Endodermal cell (in vitro differentiated cells): ENCODE measurements around the gene FOXE3. TPM values are rescaled to one million over a fixed set of nuclear protein-coding genes. Genes with fewer than 3 reads are reported as not detected.

Source experiments
- DNase-seq: peaks from one replicate; pipeline ENCODE4 v3.0.0-alpha.2; 2017
- H3K27ac ChIP-seq: 2 replicates; pipeline ENCODE4 v1.5.1; 2013; ENCODE audit warnings: mild to moderate bottlenecking, low read depth, low read length, moderate library complexity
- H3K27me3 ChIP-seq: 2 replicates; pipeline ENCODE4 v1.6.1; 2013; ENCODE audit warnings: mild to moderate bottlenecking, low read length, moderate library complexity; ENCODE audit not compliant: insufficient read depth, control insufficient read depth, poor library complexity, severe bottlenecking
- H3K36me3 ChIP-seq: 2 replicates; pipeline ENCODE4 v1.7.0; 2013; ENCODE audit warnings: mild to moderate bottlenecking, low read length, moderate library complexity; ENCODE audit not compliant: control insufficient read depth, insufficient read depth
- H3K4me1 ChIP-seq: one replicate; pipeline ENCODE4 v1.7.0; 2013; ENCODE audit warnings: low read length; ENCODE audit not compliant: control insufficient read depth, insufficient read depth
- H3K4me3 ChIP-seq: 2 replicates; pipeline ENCODE4 v1.5.1; 2013; ENCODE audit warnings: mild to moderate bottlenecking, low read length, moderate library complexity
- H3K9ac ChIP-seq: 2 replicates; pipeline ENCODE4 v1.6.1; 2013; ENCODE audit warnings: mild to moderate bottlenecking, low read length, moderate library complexity; ENCODE audit not compliant: poor library complexity, severe bottlenecking; ENCODE audit errors: extremely low read depth
- H3K9me3 ChIP-seq: 2 replicates; pipeline ENCODE4 v1.6.1; 2013; ENCODE audit warnings: mild to moderate bottlenecking, low read length, moderate library complexity; ENCODE audit not compliant: control insufficient read depth
- H3K27ac Mint-ChIP-seq: 2 replicates; pipeline ENCODE4 v1.8.0; 2020; ENCODE audit warnings: mixed read lengths
- H3K27me3 Mint-ChIP-seq: 2 replicates; pipeline ENCODE4 v1.8.0; 2021; ENCODE audit warnings: mild to moderate bottlenecking, mixed read lengths; ENCODE audit not compliant: insufficient read depth
- H3K36me3 Mint-ChIP-seq: 2 replicates; pipeline ENCODE4 v1.8.0; 2020; ENCODE audit warnings: low read depth, mixed read lengths
- H3K4me1 Mint-ChIP-seq: 2 replicates; pipeline ENCODE4 v1.8.0; 2020; ENCODE audit warnings: mixed read lengths
- H3K4me3 Mint-ChIP-seq: 2 replicates; pipeline ENCODE4 v1.8.0; 2020; ENCODE audit warnings: mild to moderate bottlenecking, moderate library complexity, mixed read lengths
- H3K9me3 Mint-ChIP-seq: 2 replicates; pipeline ENCODE4 v1.8.0; 2020; ENCODE audit warnings: mild to moderate bottlenecking, mixed read lengths
- CTCF ChIP-seq: fragments of 200-600 bp; sonication (generic); conservative IDR thresholded peaks from 2 replicates; pipeline ENCODE4 v1.5.0; 2021; ENCODE audit warnings: antibody characterized with exemption, mild to moderate bottlenecking
- WGBS, 2 experiments: methylation state at CpG; one replicate each; pipeline versions ENCODE4 v1.1.5 to v1.1.7; 2013; ENCODE audit warnings: missing lambda C conversion rate in 2 of 2, mixed read lengths in 1 of 2; ENCODE audit not compliant: insufficient coverage in 1 of 2, insufficient read length in 1 of 2; 5-methylcytosine and 5-hydroxymethylcytosine counted together
- total RNA-seq, 2 donors: library from RNA; stranded (reverse); fragmentation: NEBNext Ultra II Directional in 1 of 2; extraction: Animal tissue kit (Norgen Biotek cat#: 25700) in 1 of 2; gene quantifications; 2 replicates in 1 of 2; 3 replicates in 1 of 2; pipeline ENCODE4 v1.2.1, GENCODE V29; 2021

The FOXE3 gene
- total RNA-seq, 2 donors from 2014 or later = not detected

- no peaks in the 10 kb centered on the region for H3K36me3 ChIP-seq
- peaks cover 41% of the 10 kb centered on the region for H3K27me3 ChIP-seq
- no peak overlapping the region for H3K27ac ChIP-seq
- Mint-ChIP-seq H3K27me3 (peaks cover 68% of the 10 kb centered on the region), H3K4me3 (no peak overlapping the region), H3K36me3 (no peaks in the 10 kb centered on the region), H3K9me3 (no peaks in the 10 kb centered on the region), H3K27ac (no peak overlapping the region), H3K4me1 (peaks cover 9% of the 10 kb centered on the region)
- no peak for TF ChIP-seq CTCF
- no peak overlapping the region for H3K4me3 ChIP-seq
- H3K9ac ChIP-seq = no peak overlapping the region
- H3K9me3 ChIP-seq = no peaks in the 10 kb centered on the region
- DNase-seq = no peak
- no peaks in the 10 kb centered on the region for H3K4me1 ChIP-seq
Observed at GRCh38 chr1:47460456-47460855, 44.4 kb downstream of the FOXE3 start.

- Mint-ChIP-seq H3K36me3 (no peaks in the 10 kb centered on the region), H3K4me1 (no peaks in the 10 kb centered on the region), H3K27ac (no peak overlapping the region), H3K9me3 (no peaks in the 10 kb centered on the region), H3K27me3 (peaks cover 48% of the 10 kb centered on the region), H3K4me3 (no peak overlapping the region)
- H3K4me3 ChIP-seq = no peak overlapping the region
- peaks cover 46% of the 10 kb centered on the region for H3K27me3 ChIP-seq
- H3K9ac ChIP-seq = no peak overlapping the region
- 89 to 100% methylated on average over 2 to 3 of the region's 3 CpGs for WGBS, 2 experiments
- no peak for DNase-seq
- H3K36me3 ChIP-seq = no peaks in the 10 kb centered on the region
- no peaks in the 10 kb centered on the region for H3K9me3 ChIP-seq
- H3K4me1 ChIP-seq = no peaks in the 10 kb centered on the region
- no peak overlapping the region for H3K27ac ChIP-seq
- TF ChIP-seq CTCF = no peak
Observed at GRCh38 chr1:47465605-47466004, 49.5 kb downstream of the FOXE3 start.

Other genes starting within 250 kb of the FOXE3 start
- not detected for gene PDZK1IP1, start 226.2 kb upstream of the FOXE3 start, total RNA-seq
- under 1 TPM in 1 of 2 donors, not detected in 1; 0.04 TPM for gene TAL1, start 184.1 kb upstream of the FOXE3 start, total RNA-seq
- gene STIL, start 102.1 kb upstream of the FOXE3 start, total RNA-seq = 10 to 100 TPM; 39.3 to 48.0 TPM
- 10 to 100 TPM; 41.6 to 42.0 TPM for gene CMPK1, start 82.5 kb upstream of the FOXE3 start, total RNA-seq
- under 1 TPM; 0.07 to 0.26 TPM for gene FOXD2, start 21.8 kb downstream of the FOXE3 start, total RNA-seq